Mesenchymal stem cell (in vitro differentiated cells and primary cell): ENCODE results near the gene CEACAM5.

Source experiments
- DNase-seq: peaks from one replicate; pipeline ENCODE4 v3.0.0-alpha.2; 2013
- H2AFZ ChIP-seq: one replicate; pipeline ENCODE4 v1.6.1; 2013; ENCODE audit warnings: low read depth, mild to moderate bottlenecking, control low read depth, inconsistent platforms, low read length, moderate library complexity
- H2AK5ac ChIP-seq: 2 replicates; pipeline ENCODE4 v1.6.1; 2013; ENCODE audit warnings: low read length, moderate library complexity, mild to moderate bottlenecking, inconsistent platforms; ENCODE audit not compliant: severe bottlenecking
- H2BK120ac ChIP-seq: one replicate; pipeline ENCODE4 v1.6.1; 2013; ENCODE audit warnings: low read depth, mild to moderate bottlenecking, inconsistent platforms, low read length, moderate library complexity
- H2BK12ac ChIP-seq, 2 experiments: one replicate each; pipeline ENCODE4 v1.6.1; 2013; ENCODE audit warnings: inconsistent platforms in 2 of 2, low read length in 2 of 2, mild to moderate bottlenecking in 2 of 2, moderate library complexity in 2 of 2, control low read depth in 1 of 2
- H2BK15ac ChIP-seq: one replicate; pipeline ENCODE4 v1.6.1; 2013; ENCODE audit warnings: mild to moderate bottlenecking, low read depth, inconsistent platforms; ENCODE audit not compliant: poor library complexity, severe bottlenecking
- H2BK5ac ChIP-seq: 2 replicates; pipeline ENCODE4 v1.6.1; 2013; ENCODE audit warnings: low read depth, mild to moderate bottlenecking, low read length, control low read depth, inconsistent platforms; ENCODE audit not compliant: poor library complexity, severe bottlenecking
- H3K14ac ChIP-seq, 2 experiments: one replicate each; pipeline ENCODE4 v1.6.1; 2013; ENCODE audit warnings: inconsistent platforms in 2 of 2, low read length in 2 of 2, control low read depth in 1 of 2, mild to moderate bottlenecking in 1 of 2, moderate library complexity in 1 of 2
- H3K18ac ChIP-seq, 2 experiments: one replicate each; pipeline ENCODE4 v1.6.1; 2013; ENCODE audit warnings: inconsistent platforms in 2 of 2, low read length in 2 of 2, control low read depth in 1 of 2, low read depth in 1 of 2, mild to moderate bottlenecking in 1 of 2
- H3K23ac ChIP-seq, 2 experiments: one replicate each; pipeline ENCODE4 v1.6.1; 2013; ENCODE audit warnings: inconsistent platforms in 2 of 2, low read length in 2 of 2, mild to moderate bottlenecking in 2 of 2, moderate library complexity in 2 of 2, control low read depth in 1 of 2
- H3K27ac ChIP-seq: 2 replicates; pipeline ENCODE4 v1.5.1; 2013; ENCODE audit warnings: mild to moderate bottlenecking, moderate library complexity, low read length, control low read depth, inconsistent platforms; ENCODE audit not compliant: poor library complexity, severe bottlenecking
- H3K27me3 ChIP-seq, 2 experiments: 2 replicates each; pipeline versions ENCODE4 v1.6.1 to v1.7.0; 2013; ENCODE audit warnings: low read length in 2 of 2, mild to moderate bottlenecking in 2 of 2, moderate library complexity in 2 of 2, control low read depth in 1 of 2, inconsistent platforms in 1 of 2; ENCODE audit not compliant: control insufficient read depth in 1 of 2, insufficient read depth in 1 of 2
- H3K36me3 ChIP-seq, 2 experiments: 2 replicates each; pipeline versions ENCODE4 v1.6.1 to v1.7.0; 2013; ENCODE audit warnings: low read length in 2 of 2, control low read depth in 1 of 2, inconsistent platforms in 1 of 2, low read depth in 1 of 2, mild to moderate bottlenecking in 1 of 2; ENCODE audit not compliant: insufficient read depth in 2 of 2, control insufficient read depth in 1 of 2
- H3K4ac ChIP-seq, 2 experiments: one replicate each; pipeline ENCODE4 v1.6.1; 2013; ENCODE audit warnings: inconsistent platforms in 2 of 2, low read length in 2 of 2, mild to moderate bottlenecking in 2 of 2, moderate library complexity in 2 of 2, control low read depth in 1 of 2, low read depth in 1 of 2
- H3K4me1 ChIP-seq: 2 replicates; pipeline ENCODE4 v1.6.1; 2013; ENCODE audit warnings: low read depth, low read length, control low read depth; ENCODE audit not compliant: control insufficient read depth, insufficient read depth
- H3K4me2 ChIP-seq: 2 replicates; pipeline ENCODE4 v1.6.1; 2013; ENCODE audit warnings: low read length, mild to moderate bottlenecking, inconsistent platforms; ENCODE audit not compliant: poor library complexity, severe bottlenecking
- H3K4me3 ChIP-seq, 2 experiments: 2 replicates each; pipeline versions ENCODE4 v1.5.1 to v1.7.0; 2013; ENCODE audit warnings: low read length in 2 of 2, mild to moderate bottlenecking in 2 of 2, control low read depth in 1 of 2, low read depth in 1 of 2; ENCODE audit not compliant: insufficient read depth in 1 of 2
- H3K79me1 ChIP-seq: replicated peaks from 2 replicates; pipeline ENCODE4 v1.6.1; 2013; ENCODE audit warnings: mild to moderate bottlenecking, control low read depth, low read length, inconsistent platforms; ENCODE audit not compliant: poor library complexity, severe bottlenecking
- H3K9ac ChIP-seq: 2 replicates; pipeline ENCODE4 v1.7.0; 2013; ENCODE audit warnings: mild to moderate bottlenecking, low read length, moderate library complexity
- H3K9me3 ChIP-seq: 2 replicates; pipeline ENCODE4 v1.7.0; 2013; ENCODE audit warnings: mild to moderate bottlenecking, low read length; ENCODE audit not compliant: control insufficient read depth
- H4K8ac ChIP-seq: one replicate; pipeline ENCODE4 v1.6.1; 2013; ENCODE audit warnings: inconsistent platforms, mild to moderate bottlenecking, low read length, moderate library complexity
- H4K91ac ChIP-seq: one replicate; pipeline ENCODE4 v1.6.1; 2013; ENCODE audit warnings: mild to moderate bottlenecking, low read length, inconsistent platforms
- WGBS: methylation state at CpG from one replicate; pipeline ENCODE4 v1.1.7; 2013; ENCODE audit warnings: mixed read lengths; 5-methylcytosine and 5-hydroxymethylcytosine counted together

CEACAM5 gene

GRCh38 chr19:41705393-41706174, 2.8 kb upstream of the CEACAM5 start:
- Histone ChIP-seq H3K4me1 (no peaks in the 10 kb centered on the region), H3K4me3 (peak overlapping the region in 1 of 2 experiments; percentile 6), H2BK12ac (no peak overlapping the region), H2BK120ac (no peak overlapping the region), H3K79me1 (no peaks in the 10 kb centered on the region), H2AFZ (no peak overlapping the region), H3K23ac (no peak overlapping the region), H4K8ac (no peak overlapping the region), H3K14ac (no peak overlapping the region), H2BK5ac (no peak overlapping the region), H3K4ac (no peak overlapping the region), H3K4me2 (no peak overlapping the region), H4K91ac (no peak overlapping the region), H2AK5ac (no peak overlapping the region), H3K18ac (no peak overlapping the region), H2BK15ac (no peak overlapping the region), H3K36me3 (no peaks in the 10 kb centered on the region), H3K9ac (no peak overlapping the region), H3K9me3 (no peaks in the 10 kb centered on the region), H3K27me3 (peaks cover 0 to 59% of the 10 kb centered on the region in 2 experiments), H3K27ac (no peak overlapping the region)
- DNase-seq = no peak
- WGBS = 74% methylated on average over 9 of the region's 10 CpGs

GRCh38 chr19:41706741-41707501, 1.5 kb upstream of the CEACAM5 start:
- Histone ChIP-seq H3K9ac (no peak overlapping the region), H4K91ac (no peak overlapping the region), H3K4me2 (no peak overlapping the region), H3K4me3 (no peak overlapping the region), H2BK5ac (no peak overlapping the region), H2BK120ac (no peak overlapping the region), H3K36me3 (no peaks in the 10 kb centered on the region), H2AK5ac (no peak overlapping the region), H3K79me1 (no peaks in the 10 kb centered on the region), H3K4me1 (no peaks in the 10 kb centered on the region), H3K18ac (no peak overlapping the region), H2AFZ (no peak overlapping the region), H3K4ac (no peak overlapping the region), H3K14ac (no peak overlapping the region), H3K9me3 (no peaks in the 10 kb centered on the region), H3K23ac (no peak overlapping the region), H4K8ac (no peak overlapping the region), H2BK12ac (no peak overlapping the region), H3K27ac (no peak overlapping the region), H2BK15ac (no peak overlapping the region), H3K27me3 (peaks cover 0 to 58% of the 10 kb centered on the region in 2 experiments)
- no peak for DNase-seq
- 73% methylated on average over 26 of the region's 26 CpGs for WGBS

- no peak overlapping the region for H2AFZ ChIP-seq
- no peak overlapping the region for H3K27ac ChIP-seq
- no peak overlapping the region for H4K8ac ChIP-seq
- H3K27me3 ChIP-seq = peaks cover 0 to 64% of the 10 kb centered on the region in 2 experiments
- H2BK12ac ChIP-seq = no peak overlapping the region
- no peak overlapping the region for H2BK15ac ChIP-seq
- 74% methylated on average over 5 of the region's 5 CpGs for WGBS
- H3K9me3 ChIP-seq = no peaks in the 10 kb centered on the region
- no peak overlapping the region for H3K14ac ChIP-seq
- no peak overlapping the region for H3K23ac ChIP-seq
- H3K18ac ChIP-seq = no peak overlapping the region
- no peak overlapping the region for H2BK5ac ChIP-seq
- no peaks in the 10 kb centered on the region for H3K36me3 ChIP-seq
- DNase-seq = no peak
- no peak overlapping the region for H3K4me3 ChIP-seq
- H2BK120ac ChIP-seq = no peak overlapping the region
- H3K9ac ChIP-seq = no peak overlapping the region
- H3K79me1 ChIP-seq = no peaks in the 10 kb centered on the region
- H3K4ac ChIP-seq = no peak overlapping the region
- H4K91ac ChIP-seq = no peak overlapping the region
- H3K4me2 ChIP-seq = no peak overlapping the region
- no peak overlapping the region for H2AK5ac ChIP-seq
- no peaks in the 10 kb centered on the region for H3K4me1 ChIP-seq
Measured at GRCh38 chr19:41707502-41707812, 969 bp upstream of the CEACAM5 start.

GRCh38 chr19:41707871-41708371, 505 bp upstream of the CEACAM5 start:
- Histone ChIP-seq H2BK5ac (no peak overlapping the region), H3K4me3 (no peak overlapping the region), H2BK12ac (no peak overlapping the region), H2BK15ac (no peak overlapping the region), H3K23ac (no peak overlapping the region), H3K27ac (no peak overlapping the region), H2BK120ac (no peak overlapping the region), H2AK5ac (no peak overlapping the region), H3K4me1 (no peaks in the 10 kb centered on the region), H3K18ac (no peak overlapping the region), H3K14ac (no peak overlapping the region), H4K91ac (no peak overlapping the region), H4K8ac (no peak overlapping the region), H3K27me3 (peaks cover 0 to 66% of the 10 kb centered on the region in 2 experiments), H3K4me2 (no peak overlapping the region), H3K36me3 (no peaks in the 10 kb centered on the region), H3K4ac (no peak overlapping the region), H3K9ac (no peak overlapping the region), H2AFZ (no peak overlapping the region), H3K9me3 (no peaks in the 10 kb centered on the region), H3K79me1 (no peaks in the 10 kb centered on the region)
- DNase-seq = no peak
- 58% methylated on average over 5 of the region's 5 CpGs for WGBS
